ENCODE measurements around the gene DEFB131B.

The DEFB131B gene

DNA sequence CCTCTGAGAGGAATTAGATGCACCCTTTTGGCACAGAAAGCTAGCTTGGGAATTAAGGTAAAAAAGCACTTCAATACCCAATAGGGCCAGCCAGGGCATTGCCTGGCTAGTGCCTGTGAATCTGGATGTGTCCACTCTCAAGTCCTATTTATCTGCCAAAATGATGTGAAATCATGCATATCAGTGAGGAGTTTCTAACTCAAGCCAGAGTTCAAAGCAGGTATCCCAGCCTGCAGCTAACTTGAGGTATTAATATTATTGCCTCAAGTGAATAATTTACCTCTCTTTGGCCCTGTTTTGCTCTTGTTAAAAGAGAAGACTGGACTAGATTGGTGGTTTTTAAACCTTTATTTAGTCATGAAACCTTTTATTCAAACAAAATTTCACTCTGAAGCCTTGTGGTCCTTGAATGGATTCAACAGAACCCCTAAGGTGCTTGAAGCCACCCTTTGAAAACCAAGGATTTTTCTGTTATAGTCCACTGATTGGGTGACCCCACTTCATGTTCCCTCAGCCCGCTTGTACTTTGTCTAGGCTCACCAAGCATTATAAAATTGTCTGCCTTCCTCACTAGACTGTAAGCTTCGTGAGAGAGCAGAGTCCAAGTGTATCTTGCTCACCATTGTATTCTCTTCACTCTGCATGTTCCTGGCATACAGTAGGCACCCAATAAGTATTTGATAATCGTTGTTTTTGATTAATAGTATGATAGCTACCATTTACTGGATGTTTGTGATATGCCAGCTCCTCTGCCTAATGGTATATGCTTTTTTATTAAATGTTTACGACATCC lies 55.1 kb downstream of the DEFB131B start:
- TF ChIP-seq, protein P1, sequence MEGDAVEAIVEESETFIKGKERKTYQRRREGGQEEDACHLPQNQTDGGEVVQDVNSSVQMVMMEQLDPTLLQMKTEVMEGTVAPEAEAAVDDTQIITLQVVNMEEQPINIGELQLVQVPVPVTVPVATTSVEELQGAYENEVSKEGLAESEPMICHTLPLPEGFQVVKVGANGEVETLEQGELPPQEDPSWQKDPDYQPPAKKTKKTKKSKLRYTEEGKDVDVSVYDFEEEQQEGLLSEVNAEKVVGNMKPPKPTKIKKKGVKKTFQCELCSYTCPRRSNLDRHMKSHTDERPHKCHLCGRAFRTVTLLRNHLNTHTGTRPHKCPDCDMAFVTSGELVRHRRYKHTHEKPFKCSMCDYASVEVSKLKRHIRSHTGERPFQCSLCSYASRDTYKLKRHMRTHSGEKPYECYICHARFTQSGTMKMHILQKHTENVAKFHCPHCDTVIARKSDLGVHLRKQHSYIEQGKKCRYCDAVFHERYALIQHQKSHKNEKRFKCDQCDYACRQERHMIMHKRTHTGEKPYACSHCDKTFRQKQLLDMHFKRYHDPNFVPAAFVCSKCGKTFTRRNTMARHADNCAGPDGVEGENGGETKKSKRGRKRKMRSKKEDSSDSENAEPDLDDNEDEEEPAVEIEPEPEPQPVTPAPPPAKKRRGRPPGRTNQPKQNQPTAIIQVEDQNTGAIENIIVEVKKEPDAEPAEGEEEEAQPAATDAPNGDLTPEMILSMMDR (IDR thresholded peaks at IDR 0.05; ENCODE audit: insufficient read depth, low read depth, low read length, missing control alignments) = no peak
- H3K4me3 ChIP-seq (ENCODE audit: low read length) = no peak overlapping the region
- DNase-seq (ENCODE audit: low read depth) = no peak
